H9 (cell line): ENCODE data around the gene PDZD4. TPM values are rescaled to one million over a fixed set of nuclear protein-coding genes. Genes with fewer than 3 reads are reported as not detected.
A peak's percentile ranks its signal among the peaks of the same experiment; 100 is the strongest.

Source experiments
- DNase-seq: peaks from one replicate; pipeline ENCODE4 v3.0.0-alpha.2; 2017
- H2AFZ ChIP-seq: one replicate; pipeline ENCODE4 v1.6.1; 2013; ENCODE audit warnings: mild to moderate bottlenecking, low read length, control low read depth, moderate library complexity
- H2AK5ac ChIP-seq: 2 replicates; pipeline ENCODE4 v1.6.1; 2013; ENCODE audit warnings: low read length, control low read depth, mixed read lengths; ENCODE audit not compliant: insufficient read length
- H2BK120ac ChIP-seq: one replicate; pipeline ENCODE4 v1.6.1; 2013; ENCODE audit warnings: low read depth, mild to moderate bottlenecking, low read length, control low read depth, inconsistent platforms; ENCODE audit not compliant: poor library complexity, severe bottlenecking
- H2BK12ac ChIP-seq: 2 replicates; pipeline ENCODE4 v1.6.1; 2013; ENCODE audit warnings: low read length, control low read depth, mixed read lengths, low read depth; ENCODE audit not compliant: insufficient read length
- H2BK15ac ChIP-seq: 2 replicates; pipeline ENCODE4 v1.6.1; 2013; ENCODE audit warnings: low read depth, low read length, control low read depth
- H2BK20ac ChIP-seq: one replicate; pipeline ENCODE4 v1.6.1; 2013; ENCODE audit warnings: low read depth, mild to moderate bottlenecking, low read length, control low read depth, inconsistent platforms; ENCODE audit not compliant: poor library complexity, severe bottlenecking
- H2BK5ac ChIP-seq: 2 replicates; pipeline ENCODE4 v1.6.1; 2013; ENCODE audit warnings: low read length, control low read depth, mixed read lengths; ENCODE audit not compliant: insufficient read length
- H3K14ac ChIP-seq: 2 replicates; pipeline ENCODE4 v1.6.1; 2013; ENCODE audit warnings: low read length, control low read depth; ENCODE audit not compliant: insufficient read depth
- H3K18ac ChIP-seq: 2 replicates; pipeline ENCODE4 v1.6.1; 2013; ENCODE audit warnings: low read depth, mild to moderate bottlenecking, mixed read lengths, low read length, control low read depth; ENCODE audit not compliant: insufficient read length
- H3K23ac ChIP-seq: 2 replicates; pipeline ENCODE4 v1.6.1; 2013; ENCODE audit warnings: low read length, control low read depth, mixed read lengths, low read depth; ENCODE audit not compliant: insufficient read length
- H3K23me2 ChIP-seq: 2 replicates; pipeline ENCODE4 v1.6.1; 2013; ENCODE audit warnings: low read depth, mild to moderate bottlenecking, mixed read lengths, low read length, control low read depth; ENCODE audit not compliant: insufficient read length, poor library complexity, severe bottlenecking
- H3K27ac ChIP-seq: 2 replicates; pipeline ENCODE4 v1.5.1; 2013; ENCODE audit warnings: low read length, control low read depth, mixed read lengths, low read depth; ENCODE audit not compliant: insufficient read length
- H3K27me3 ChIP-seq: 2 replicates; pipeline ENCODE4 v1.6.1; 2013; ENCODE audit warnings: low read length, control low read depth, inconsistent platforms; ENCODE audit not compliant: insufficient read depth
- H3K4ac ChIP-seq: 2 replicates; pipeline ENCODE4 v1.6.1; 2013; ENCODE audit warnings: low read depth, mild to moderate bottlenecking, control low read depth, inconsistent platforms, low read length, moderate library complexity
- H3K4me1 ChIP-seq: 2 replicates; pipeline ENCODE4 v1.6.1; 2013; ENCODE audit warnings: low read length, control low read depth, inconsistent platforms; ENCODE audit not compliant: insufficient read depth
- H3K4me2 ChIP-seq: 2 replicates; pipeline ENCODE4 v1.6.1; 2013; ENCODE audit warnings: low read length, control low read depth, mixed read lengths; ENCODE audit not compliant: insufficient read length, insufficient read depth
- H3K56ac ChIP-seq: 2 replicates; pipeline ENCODE4 v1.6.1; 2013; ENCODE audit warnings: low read depth, mild to moderate bottlenecking, mixed read lengths, low read length, control low read depth; ENCODE audit not compliant: insufficient read length
- H3K79me1 ChIP-seq: 2 replicates; pipeline ENCODE4 v1.6.1; 2013; ENCODE audit warnings: low read depth, mild to moderate bottlenecking, moderate library complexity, low read length, control low read depth, inconsistent platforms; ENCODE audit not compliant: insufficient read depth, poor library complexity, severe bottlenecking
- H3K79me2 ChIP-seq: 2 replicates; pipeline ENCODE4 v1.6.1; 2013; ENCODE audit warnings: low read length, control low read depth, inconsistent platforms; ENCODE audit not compliant: insufficient read depth
- H3K9ac ChIP-seq: 2 replicates; pipeline ENCODE4 v1.6.1; 2013; ENCODE audit warnings: low read length, control low read depth, mixed read lengths; ENCODE audit not compliant: insufficient read length; ENCODE audit errors: extremely low read depth
- H3K9me3 ChIP-seq: one replicate; pipeline ENCODE4 v1.6.1; 2013; ENCODE audit warnings: low read depth, low read length, inconsistent platforms; ENCODE audit not compliant: control insufficient read depth
- H3T11ph ChIP-seq: one replicate; pipeline ENCODE4 v1.6.1; 2013; ENCODE audit warnings: mild to moderate bottlenecking, low read length, control low read depth, inconsistent platforms
- H4K20me1 ChIP-seq: one replicate; pipeline ENCODE4 v1.6.1; 2013; ENCODE audit not compliant: control insufficient read depth, insufficient read length, insufficient read depth
- H4K5ac ChIP-seq: 2 replicates; pipeline ENCODE4 v1.6.1; 2013; ENCODE audit warnings: low read depth, mild to moderate bottlenecking, mixed read lengths, low read length, control low read depth; ENCODE audit not compliant: insufficient read length
- H4K8ac ChIP-seq: replicated peaks from 2 replicates; pipeline ENCODE4 v1.6.1; 2013; ENCODE audit warnings: low read length, control low read depth, mixed read lengths, low read depth; ENCODE audit not compliant: insufficient read length
- H4K91ac ChIP-seq: 2 replicates; pipeline ENCODE4 v1.6.1; 2013; ENCODE audit warnings: low read depth, mild to moderate bottlenecking, moderate library complexity, mixed read lengths, low read length, control low read depth; ENCODE audit not compliant: insufficient read length
- H3K27ac Mint-ChIP-seq, 3 experiments: 2 replicates in 2 of 3; 3 replicates in 1 of 3; pipeline ENCODE4 v1.8.0; 2020 to 2021; ENCODE audit warnings: mixed read lengths in 3 of 3, mild to moderate bottlenecking in 1 of 3, moderate library complexity in 1 of 3
- H3K27me3 Mint-ChIP-seq: 2 replicates; pipeline ENCODE4 v1.8.0; 2021; ENCODE audit warnings: low read depth, mild to moderate bottlenecking, moderate library complexity, mixed read lengths
- H3K36me3 Mint-ChIP-seq, 3 experiments: 2 replicates in 2 of 3; 3 replicates in 1 of 3; pipeline ENCODE4 v1.8.0; 2020 to 2021; ENCODE audit warnings: low read depth in 3 of 3, mixed read lengths in 3 of 3; ENCODE audit not compliant: insufficient read depth in 1 of 3
- H3K4me1 Mint-ChIP-seq, 2 experiments: 2 replicates each; pipeline ENCODE4 v1.8.0; 2020; ENCODE audit warnings: mixed read lengths in 2 of 2
- H3K4me3 Mint-ChIP-seq, 2 experiments: 2 replicates in 1 of 2; 3 replicates in 1 of 2; pipeline ENCODE4 v1.8.0; 2020 to 2021; ENCODE audit warnings: mild to moderate bottlenecking in 2 of 2, mixed read lengths in 2 of 2, moderate library complexity in 1 of 2
- H3K9me3 Mint-ChIP-seq, 2 experiments: 2 replicates in 1 of 2; 3 replicates in 1 of 2; pipeline ENCODE4 v1.8.0; 2020; ENCODE audit warnings: mild to moderate bottlenecking in 2 of 2, mixed read lengths in 2 of 2, moderate library complexity in 1 of 2
- CTCF ChIP-seq: fragments of 200-600 bp; sonication (generic); conservative IDR thresholded peaks from 3 replicates; pipeline ENCODE4 v1.8.0; 2021; ENCODE audit warnings: antibody characterized with exemption, mild to moderate bottlenecking
- WGBS: extraction: QIAGEN DNeasy Blood & Tissue Kit; methylation state at CpG from one replicate; pipeline ENCODE4 v1.1.7; 2013; ENCODE audit warnings: missing lambda C conversion rate, low lambda C conversion rate, mixed read lengths; ENCODE audit not compliant: insufficient read length; ENCODE audit errors: extremely low coverage; 5-methylcytosine and 5-hydroxymethylcytosine counted together
- total RNA-seq: library from RNA; stranded (reverse); gene quantifications from 2 replicates; pipeline ENCODE4 v1.2.1, GENCODE V29; 2021

The PDZD4 gene
- total RNA-seq, 1 experiment from 2014 or later: 110 TPM

GRCh38 chrX:153779891-153780677 is 50.3 kb downstream of the PDZD4 start:
- H3T11ph ChIP-seq: no peak overlapping the region
- DNase-seq: no peak
- H2BK15ac ChIP-seq: no peak overlapping the region
- H3K27ac Mint-ChIP-seq: peak overlapping the region in 2 of 3 experiments; percentile 44 to 48; a peak in 2 of 7 replicates
- H3K23me2 ChIP-seq: no peaks in the 10 kb centered on the region
- H4K8ac ChIP-seq: no peak overlapping the region
- H2AK5ac ChIP-seq: no peak overlapping the region
- no peak overlapping the region for H2BK5ac ChIP-seq
- H2AFZ ChIP-seq: no peak overlapping the region
- no peaks in the 10 kb centered on the region for H3K79me2 ChIP-seq
- no peak for TF ChIP-seq CTCF
- no peak overlapping the region for H3K27ac ChIP-seq
- peaks cover 0 to 12% (median 3%) of the 10 kb centered on the region in 3 experiments; a peak in 5 of 7 replicates for H3K36me3 Mint-ChIP-seq
- H3K4me3 Mint-ChIP-seq: peak overlapping the region in 1 of 2 experiments; percentile 43; a peak in 1 of 5 replicates
- H3K4me2 ChIP-seq: no peak overlapping the region
- H4K20me1 ChIP-seq: no peaks in the 10 kb centered on the region
- no peak overlapping the region for H4K91ac ChIP-seq
- H2BK12ac ChIP-seq: no peak overlapping the region
- peaks cover 8% of the 10 kb centered on the region for H3K9me3 ChIP-seq
- no peak overlapping the region for H3K9ac ChIP-seq
- H3K27me3 ChIP-seq: no peaks in the 10 kb centered on the region
- peaks cover 2% of the 10 kb centered on the region; the same call in 1 of the 2 replicates for H3K27me3 Mint-ChIP-seq
- no peak overlapping the region for H3K23ac ChIP-seq
- H3K14ac ChIP-seq: no peak overlapping the region
- peaks cover 31 to 59% of the 10 kb centered on the region in 2 experiments for H3K9me3 Mint-ChIP-seq
- no peak overlapping the region for H3K18ac ChIP-seq
- no peak overlapping the region for H3K56ac ChIP-seq
- H3K4ac ChIP-seq: no peak overlapping the region
- peaks cover 4 to 8% of the 10 kb centered on the region in 2 experiments for H3K4me1 Mint-ChIP-seq
- no peak overlapping the region for H2BK120ac ChIP-seq
- no peak overlapping the region for H2BK20ac ChIP-seq
- H3K4me1 ChIP-seq: no peaks in the 10 kb centered on the region
- H4K5ac ChIP-seq: no peak overlapping the region
- H3K79me1 ChIP-seq: no peaks in the 10 kb centered on the region
- WGBS: no CpG with 5 or more reads among the region's 18 CpGs
